AG20443 (cell line): ENCODE results near the gene METTL15.
"Not testable (repeated sequence)": the region's sequence is repeated elsewhere in the genome, so short reads cannot be mapped to it uniquely, and the experiment has no call there.

ENCODE experiments used
- DNase-seq: peaks from one replicate; pipeline ENCODE4 v3.0.0; 2012; ENCODE audit warnings: low spot score, mixed read lengths

The METTL15 gene, protein sequence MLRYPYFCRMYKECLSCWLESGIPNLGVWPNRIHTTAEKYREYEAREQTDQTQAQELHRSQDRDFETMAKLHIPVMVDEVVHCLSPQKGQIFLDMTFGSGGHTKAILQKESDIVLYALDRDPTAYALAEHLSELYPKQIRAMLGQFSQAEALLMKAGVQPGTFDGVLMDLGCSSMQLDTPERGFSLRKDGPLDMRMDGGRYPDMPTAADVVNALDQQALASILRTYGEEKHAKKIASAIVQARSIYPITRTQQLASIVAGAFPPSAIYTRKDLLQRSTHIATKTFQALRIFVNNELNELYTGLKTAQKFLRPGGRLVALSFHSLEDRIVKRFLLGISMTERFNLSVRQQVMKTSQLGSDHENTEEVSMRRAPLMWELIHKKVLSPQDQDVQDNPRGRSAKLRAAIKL

DNA sequence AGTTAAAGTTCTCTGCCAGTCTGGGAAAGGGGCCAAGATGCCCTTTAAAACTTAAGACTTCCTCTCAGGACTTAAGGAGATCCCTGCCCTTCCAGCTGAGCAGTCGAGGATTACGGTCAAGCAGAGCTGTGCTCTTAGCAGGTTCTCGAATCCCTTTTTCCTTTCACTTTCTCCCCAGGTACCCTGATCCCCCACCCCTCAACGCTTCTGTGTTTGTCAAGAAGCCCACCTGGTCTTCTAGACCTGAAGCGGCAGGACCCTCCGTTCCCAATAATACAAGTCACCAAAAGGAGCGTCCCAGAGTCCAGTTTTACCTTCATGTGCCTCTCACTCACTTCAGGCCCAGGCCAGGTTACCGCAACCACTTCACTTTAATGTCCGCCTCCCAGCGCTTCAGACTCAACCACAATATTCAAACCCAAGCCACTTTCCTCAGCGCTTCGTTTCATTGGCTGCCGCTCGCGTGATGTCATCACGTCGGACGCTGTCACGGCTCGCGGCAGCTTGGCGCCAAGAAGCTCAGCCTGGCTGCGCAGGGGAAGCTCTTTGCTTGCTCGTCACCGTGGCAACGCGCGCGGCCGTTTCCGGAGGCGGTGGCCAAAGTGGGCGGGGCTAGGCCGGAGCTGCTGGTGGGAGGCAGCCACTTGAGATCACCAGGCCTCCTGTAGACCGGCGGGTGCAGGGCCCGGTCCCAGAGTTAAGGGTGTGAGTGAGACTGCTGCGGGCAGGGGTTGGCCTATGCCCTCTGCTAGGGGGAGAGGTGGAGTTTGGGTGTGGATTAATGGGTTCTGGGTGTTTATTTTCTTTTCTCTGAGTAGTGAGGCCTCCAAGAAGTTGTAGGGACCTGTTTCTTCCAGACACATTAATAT is at the start of gene METTL15, which contains the start of gene KIF18A:
TSS of gene METTL15 (plus strand) at position 639 of the 869 bp plus-strand sequence. CDS start 4,947 bp downstream, outside the sequence.
TSS of gene KIF18A (minus strand) at position 407 of the 869 bp plus-strand sequence. CDS start 10,209 bp downstream, outside the sequence.
- DNase-seq: peak; percentile 96

DNA sequence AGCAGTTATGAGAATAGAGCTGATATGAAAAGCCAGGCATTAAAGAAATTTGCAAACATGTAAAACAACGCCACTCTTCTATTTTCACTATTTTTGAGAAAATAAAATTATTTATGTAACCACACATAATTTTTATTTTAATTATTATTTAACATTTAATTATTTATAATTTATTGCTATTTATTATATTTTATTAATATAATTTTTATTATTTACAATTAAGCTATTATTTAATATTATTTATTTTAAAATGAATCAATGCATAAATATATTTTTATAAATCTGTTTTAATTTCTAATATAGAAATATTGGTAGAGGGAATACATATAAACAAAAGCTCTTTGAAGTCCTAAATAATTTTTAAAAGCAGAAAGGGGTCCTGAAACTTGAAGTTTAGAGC is 36.9 kb upstream of the METTL15 start:
- no peak for DNase-seq

DNA sequence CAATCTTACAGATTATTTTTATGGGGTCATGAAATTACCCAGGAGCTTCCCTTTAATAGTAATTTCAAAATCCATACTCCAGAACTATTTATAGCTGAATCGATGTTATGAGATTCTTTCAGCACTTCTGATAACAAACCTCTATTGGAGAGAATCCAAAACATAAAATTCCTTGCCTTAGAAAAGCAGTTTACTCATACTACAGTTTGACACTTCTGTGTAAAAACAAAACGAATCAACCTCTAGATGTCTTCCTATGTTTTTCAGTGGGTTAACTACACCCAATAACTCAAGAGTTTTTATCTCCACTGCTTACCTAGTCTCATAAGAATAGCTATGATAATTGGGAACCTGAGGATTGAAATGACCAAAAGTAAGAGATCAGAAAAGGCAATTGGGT is 35.9 kb upstream of the METTL15 start:
- DNase-seq: peak; percentile 5

DNA sequence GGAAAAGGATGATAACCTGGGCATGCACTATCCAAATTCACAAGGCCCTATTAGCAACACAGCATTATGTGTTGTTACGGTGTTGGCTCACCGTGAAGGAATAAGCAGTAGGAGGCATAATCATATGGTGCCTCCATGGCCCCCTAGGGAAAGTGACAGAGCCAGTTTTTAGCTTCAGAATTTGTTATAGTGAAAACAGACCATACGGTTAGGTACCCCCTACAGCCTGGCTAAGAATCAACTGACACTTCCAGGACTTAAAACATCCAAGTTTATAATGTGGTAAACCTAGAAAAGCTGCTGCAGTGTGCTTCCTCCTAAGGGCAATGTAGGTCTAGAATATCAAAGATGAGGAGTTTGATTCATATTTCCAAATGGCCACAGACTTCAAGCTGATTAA is 30.7 kb upstream of the METTL15 start:
- DNase-seq: no peak

DNA sequence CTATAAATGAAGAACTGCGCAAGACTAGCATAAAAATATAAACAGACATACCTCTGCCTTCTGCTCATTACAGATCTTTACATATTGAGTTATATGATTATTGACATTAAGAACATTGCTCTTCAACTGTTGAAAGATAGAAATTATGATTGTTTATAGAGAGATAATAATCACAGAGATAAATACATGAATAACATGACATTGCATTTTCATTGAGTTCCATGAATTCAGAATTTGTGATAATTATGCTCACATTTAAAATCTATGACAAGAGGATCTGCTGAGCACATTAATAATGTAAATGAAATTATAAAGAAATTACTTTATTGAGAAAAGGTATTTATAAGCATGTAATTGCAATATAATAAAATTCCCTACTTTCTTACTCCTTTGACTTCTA is 25.1 kb upstream of the METTL15 start:
- DNase-seq: no peak

DNA sequence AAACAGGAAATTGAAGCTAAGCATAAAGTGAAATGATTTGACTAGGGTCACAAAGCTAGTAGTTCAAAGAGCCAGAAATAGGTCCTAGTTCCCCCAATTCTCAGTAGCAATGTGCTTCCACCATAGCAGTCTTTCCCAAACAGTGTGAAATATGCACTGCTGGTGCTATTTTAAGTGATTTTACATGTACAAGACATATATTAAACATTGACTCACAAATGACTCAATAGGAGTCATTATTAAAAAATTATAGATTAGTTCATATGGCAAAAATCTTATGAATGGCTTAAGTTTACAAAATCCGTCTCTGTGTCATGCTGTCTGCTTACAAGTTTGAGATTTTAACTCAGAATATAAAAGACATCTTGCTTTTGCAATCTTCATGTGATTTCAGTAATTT is 21.6 kb upstream of the METTL15 start:
- DNase-seq: peak; percentile 6

DNA sequence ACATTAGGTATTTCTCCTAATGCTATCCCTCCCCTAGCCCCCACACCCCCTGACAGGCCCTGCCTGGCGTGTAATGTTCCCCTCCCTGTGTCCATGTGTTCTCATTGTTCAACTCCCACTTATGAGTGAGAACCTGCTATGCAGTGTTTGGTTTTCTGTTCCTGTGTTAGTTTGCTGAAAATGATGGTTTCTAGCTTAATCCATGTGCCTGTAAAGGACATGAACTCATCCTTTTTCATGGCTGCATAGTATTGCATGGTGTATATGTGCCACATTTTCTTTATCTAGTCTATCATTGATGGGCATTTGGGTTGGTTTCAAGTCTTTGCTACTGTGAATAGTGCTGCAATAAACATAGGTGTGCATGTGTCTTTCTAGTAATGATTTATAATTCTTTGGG is 21.0 kb upstream of the METTL15 start:
- not testable (repeated sequence) for DNase-seq

DNA sequence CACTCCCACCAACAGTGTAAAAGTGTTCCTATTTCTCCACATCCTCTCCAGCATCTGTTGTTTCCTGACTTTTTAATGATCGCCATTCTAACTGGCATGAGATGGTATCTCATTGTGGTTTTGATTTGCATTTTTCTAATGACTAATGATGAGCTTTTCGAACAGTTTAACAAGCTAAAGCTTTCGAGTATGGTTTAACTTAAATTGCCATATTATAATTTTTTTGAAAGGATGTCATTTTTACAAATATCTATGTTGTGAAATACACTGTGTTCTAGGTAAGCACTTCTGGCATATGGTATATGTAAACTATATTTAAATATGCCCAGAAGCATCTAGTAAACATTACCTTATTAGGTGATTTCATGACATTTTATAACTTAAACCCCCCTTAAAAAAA is 20.5 kb upstream of the METTL15 start:
- DNase-seq: not testable (repeated sequence)

DNA sequence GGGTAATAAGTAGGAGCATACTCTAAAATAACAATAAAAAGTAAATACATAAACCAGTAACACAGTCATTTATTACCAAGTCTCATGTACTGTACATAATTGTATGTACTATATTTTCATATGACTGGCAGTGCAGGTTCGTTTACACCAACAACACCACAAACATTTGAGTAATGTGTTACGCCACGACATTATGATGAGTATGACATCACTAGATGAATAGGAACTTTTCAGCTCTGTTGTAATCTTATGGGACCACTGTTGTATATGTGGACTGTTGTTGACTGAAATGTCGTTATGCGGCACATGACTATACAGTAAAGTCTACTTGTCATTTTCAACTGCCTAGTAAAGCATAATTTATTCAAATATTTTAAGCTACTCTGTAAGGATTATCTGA is 18.8 kb upstream of the METTL15 start:
- DNase-seq: no peak

DNA sequence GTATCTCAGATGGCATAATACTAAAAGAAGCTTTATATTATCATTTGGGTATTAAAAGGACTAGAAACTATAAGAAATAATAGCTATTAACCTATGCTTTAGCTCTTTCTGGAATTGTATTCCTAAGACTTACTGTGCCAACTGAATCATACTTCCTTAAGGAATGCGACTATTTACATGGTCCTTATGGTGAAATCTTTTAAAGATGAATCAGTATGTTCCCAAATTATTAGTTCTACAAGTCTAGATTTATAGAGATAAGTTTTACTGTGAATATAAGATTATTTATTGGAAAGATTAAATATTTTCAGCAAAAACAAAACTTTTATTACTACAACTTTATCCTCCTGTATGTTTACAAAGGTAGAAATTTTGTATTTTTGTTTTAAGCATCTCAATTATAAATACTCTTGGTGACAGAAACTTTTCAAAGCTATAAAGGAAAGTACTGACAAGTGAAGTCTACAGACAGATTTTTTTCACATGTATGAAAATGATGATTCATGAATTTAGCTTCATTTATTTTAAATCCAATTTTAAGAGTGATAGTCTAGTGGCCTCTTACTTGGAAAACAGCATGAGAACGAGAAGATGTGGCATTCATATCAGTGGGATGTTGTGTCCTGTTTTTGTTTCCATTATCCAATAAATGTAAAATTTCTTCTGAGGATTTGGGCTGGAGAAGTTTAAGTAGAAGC is 18.0 kb upstream of the METTL15 start:
- DNase-seq: no peak

DNA sequence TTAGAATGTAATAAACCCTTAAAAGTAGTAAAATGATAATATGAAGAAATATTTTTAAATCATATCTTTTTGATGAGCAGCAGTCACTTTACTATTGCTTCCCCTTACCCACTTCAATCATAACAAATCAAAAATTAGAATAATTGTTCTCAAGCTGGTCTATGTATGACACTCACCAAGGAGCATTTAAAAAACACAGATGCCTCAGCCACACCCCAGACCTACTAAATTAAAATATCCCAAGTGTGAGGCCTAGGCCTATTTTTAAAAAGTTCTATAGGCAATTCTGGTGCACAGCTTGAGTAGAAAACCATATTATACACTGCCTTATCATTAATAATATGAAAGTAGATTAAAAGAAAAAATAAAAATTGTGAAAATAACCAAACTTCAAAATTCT is 15.4 kb upstream of the METTL15 start:
- DNase-seq: no peak

DNA sequence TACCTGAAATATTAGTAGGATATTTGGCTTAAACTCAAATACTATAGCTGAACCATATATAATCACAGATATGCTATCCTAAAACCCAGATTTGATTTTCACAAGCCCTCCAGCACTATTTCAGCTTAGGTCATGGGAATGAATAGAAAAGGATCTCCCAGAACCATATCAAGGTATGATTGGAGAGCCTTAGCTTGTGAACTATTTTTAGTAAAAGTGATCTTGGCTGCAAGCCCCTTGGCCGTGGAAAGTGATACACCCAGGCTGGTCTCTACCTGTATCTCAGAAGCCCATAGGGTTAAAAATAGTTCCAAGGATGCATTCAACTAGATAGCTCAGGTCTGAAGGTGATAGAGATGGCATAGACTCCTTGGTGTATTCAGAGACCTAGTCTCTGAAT is 9.9 kb upstream of the METTL15 start:
- no peak for DNase-seq

DNA sequence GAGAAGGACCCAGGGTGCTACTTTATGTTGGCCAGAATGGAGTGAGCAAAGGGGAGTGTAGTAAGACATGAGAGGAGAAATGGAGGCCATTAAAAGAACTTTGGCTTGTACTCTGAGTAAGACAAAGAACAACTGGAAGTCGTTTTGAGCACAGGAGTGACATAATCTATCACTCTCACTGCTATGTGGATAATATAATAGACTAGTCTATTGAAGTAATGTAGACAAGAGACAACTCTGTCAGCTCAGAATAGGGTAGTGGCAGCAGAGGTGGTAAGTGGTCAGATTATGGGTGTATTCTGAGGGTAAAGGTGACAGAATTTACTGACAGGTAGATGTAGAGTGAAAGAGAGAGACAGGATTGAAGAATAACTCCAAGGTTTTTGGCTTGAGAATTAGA is 8.5 kb upstream of the METTL15 start:
- no peak for DNase-seq

DNA sequence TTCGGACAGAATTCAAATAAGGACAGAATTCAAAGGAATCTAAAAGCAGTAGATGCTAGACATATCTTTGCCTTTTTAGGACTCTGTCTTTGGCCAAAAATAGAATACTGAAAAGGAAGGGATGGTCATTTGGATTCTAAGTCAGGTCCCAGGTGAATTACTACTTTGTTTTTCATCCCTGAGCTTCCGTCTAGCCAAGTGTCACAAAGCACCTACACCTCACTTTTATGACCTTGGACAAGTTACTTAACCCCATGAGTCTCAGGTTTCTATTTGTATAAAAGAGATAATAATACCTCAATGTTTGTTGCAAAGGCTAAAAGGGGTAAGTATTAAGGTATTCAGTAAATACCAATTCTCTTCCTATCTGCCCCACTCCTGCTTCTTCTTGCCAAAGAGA is 7.5 kb upstream of the METTL15 start:
- DNase-seq: no peak

DNA sequence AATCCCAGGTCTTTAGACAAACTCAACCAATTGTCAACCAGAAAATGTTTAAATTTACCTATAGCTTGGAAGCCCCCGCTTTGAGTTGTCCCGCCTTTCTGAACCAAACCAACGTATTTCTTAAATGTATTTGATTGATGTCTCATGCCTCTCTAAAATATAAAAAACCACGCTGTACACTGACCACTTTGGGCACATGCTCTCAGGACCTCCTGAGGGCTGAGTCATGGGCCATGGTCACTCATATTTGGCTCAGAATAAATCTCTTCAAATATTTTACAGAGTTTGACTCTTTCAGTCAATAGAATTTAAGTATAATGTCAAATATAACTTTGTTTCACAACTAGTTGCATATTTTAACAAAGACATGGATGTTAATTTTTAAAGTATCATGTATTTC is 5.9 kb upstream of the METTL15 start:
- not testable (repeated sequence) for DNase-seq

DNA sequence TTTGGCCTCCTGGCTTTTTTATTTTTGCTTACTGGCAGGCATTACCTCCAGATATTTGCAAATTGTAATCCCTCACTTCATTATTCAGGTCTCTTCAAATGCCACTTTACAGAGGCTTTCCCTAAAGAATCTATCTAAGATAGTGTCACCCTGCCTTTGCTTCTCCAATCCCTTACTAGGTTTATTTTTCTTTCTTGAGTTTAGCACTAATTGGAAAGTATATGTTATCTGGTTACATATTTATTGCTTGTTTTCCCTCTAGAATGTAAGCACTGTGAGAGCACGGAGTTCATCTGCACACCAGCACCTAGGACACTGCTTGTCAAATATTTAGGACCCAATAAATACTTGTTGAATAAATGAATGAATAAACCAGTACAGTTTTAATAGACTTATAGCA is 3.8 kb upstream of the METTL15 start:
- no peak for DNase-seq

DNA sequence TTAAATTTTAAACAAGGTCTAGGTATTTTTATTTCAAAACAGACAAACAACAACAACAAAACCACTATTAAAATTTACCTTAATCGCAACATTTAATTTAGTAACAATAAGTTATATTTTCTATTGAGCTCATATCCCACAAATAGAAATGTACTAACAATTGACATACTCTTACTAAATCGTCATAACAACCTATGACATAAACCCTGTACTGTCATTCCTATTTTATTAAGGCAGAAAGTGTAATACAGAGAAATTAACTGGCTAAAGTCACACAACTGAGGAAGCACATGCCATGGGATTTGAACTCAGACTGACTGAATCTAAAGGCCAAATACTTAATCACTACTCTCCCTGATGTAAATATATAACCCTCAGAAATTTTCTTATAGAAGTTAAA is 3.2 kb upstream of the METTL15 start:
- no peak for DNase-seq

DNA sequence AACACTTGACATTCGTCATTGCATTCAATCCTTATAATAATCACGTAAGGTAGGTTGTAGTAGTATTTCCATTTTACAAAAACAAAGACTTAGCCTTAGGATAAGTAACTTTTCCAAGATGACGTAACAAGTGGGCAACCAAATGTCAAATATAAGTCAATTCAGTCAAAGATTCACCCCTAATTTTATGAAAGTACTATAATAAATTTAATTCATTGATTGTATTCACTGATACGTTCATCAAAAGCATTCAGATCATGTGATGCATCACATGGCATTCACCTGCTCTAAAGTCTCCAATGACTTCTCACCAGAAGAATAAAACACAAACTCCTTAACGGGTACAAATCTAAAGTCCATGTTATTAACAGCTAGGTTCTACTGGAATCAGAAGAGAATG is 2.3 kb upstream of the METTL15 start:
- DNase-seq: no peak

DNA sequence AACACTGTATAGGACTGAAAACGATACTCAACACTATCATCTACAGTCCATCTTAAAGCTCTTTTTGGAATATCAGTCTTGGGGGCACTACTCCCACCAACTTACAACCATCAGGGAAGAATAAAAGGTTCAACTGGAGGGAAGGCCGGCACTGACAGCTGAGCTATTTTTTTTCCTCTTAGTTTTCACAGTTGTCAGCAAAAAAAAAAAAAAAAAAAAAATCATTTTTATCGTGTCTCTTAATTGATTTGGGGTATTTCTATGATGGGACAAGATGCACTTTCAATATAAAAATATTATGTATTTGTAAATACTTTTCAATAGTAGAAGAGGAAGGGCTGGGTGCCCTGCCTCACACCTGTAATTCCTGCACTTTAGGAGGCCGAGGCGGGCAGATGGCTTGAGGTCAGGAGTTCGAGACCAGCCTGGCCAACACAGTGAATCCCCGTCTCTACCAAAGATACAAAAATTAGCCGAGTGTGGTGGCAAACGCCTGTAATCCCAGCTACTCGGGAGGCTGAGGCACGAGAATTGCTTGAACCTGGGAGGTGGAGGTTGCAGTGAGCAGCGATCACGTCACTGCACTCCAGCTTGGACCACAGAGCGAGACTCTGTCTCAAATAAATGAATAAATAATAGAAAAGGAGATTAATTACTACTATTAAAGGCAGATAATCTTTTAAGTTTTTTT is 1.7 kb upstream of the METTL15 start:
- no peak for DNase-seq

DNA sequence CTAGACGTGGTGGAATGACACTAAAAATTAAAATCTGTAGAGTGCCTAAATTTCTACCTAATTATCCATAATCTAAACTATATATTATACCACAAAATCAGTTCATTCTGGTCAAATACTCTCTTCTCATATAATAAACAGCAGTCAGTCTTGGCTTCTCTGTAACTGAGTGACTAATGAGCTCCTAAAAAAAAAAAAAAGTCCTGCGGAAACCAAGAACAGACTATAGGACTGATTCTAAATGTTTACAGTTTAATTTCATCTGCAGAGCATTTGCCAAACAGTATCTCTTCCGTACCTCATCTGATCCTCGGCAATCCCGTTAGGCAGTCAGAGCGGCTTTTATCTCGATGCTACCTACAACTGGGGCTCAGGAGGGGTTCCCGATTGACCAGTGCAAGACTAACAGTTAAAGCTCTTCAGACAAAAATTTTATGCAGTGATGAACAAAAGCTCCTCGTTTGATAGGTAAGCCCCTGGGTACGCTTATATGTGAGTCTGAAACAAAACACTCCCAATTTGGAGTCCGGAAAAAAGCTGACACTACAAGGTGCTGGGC is 918 bp upstream of the METTL15 start:
- no peak for DNase-seq

DNA sequence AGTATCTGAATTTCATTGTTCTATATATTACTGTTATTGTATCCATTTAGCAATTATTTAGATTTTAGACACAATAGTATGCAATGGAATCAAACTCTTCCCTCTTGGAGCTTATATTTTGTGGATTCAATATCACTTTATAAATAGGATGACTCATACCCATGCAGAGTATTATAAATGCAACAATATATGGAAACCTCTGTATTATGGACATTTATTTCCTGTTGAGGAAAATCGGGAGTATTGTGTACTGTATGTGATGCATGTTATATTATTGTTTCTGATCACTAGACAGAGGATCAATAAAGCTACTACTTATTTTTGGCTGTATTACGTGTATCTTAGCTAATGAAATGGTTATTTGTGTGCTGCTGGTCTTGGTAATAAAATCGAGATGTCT is 770 bp downstream of the METTL15 start:
- DNase-seq: no peak
